HL-60/S4 treated with retinoic acid at 250 ng/mL for 4 days and 3 days (cell line): ENCODE data around the gene SPATA13.

Experiments used
- in situ Hi-C: fragments of 300-500 bp; cut with MboI; formaldehyde crosslinking; loops from 2 replicates; pipeline ENCODE4 v1.7.0; 2022; ENCODE audit warnings: low sequenced_read_pairs

SPATA13 gene

GRCh38 chr13:24141333-24141910 lies 19.1 kb upstream of the SPATA13 start:
- in situ Hi-C loops, result no loop called here

GRCh38 chr13:24142453-24142852 lies 18.1 kb upstream of the SPATA13 start:
- in situ Hi-C loops, result no loop called here

- in situ Hi-C loops, result no loop called here
Observed at GRCh38 chr13:24142886-24143285, 17.6 kb upstream of the SPATA13 start.

GRCh38 chr13:24145240-24145639 lies 15.3 kb upstream of the SPATA13 start:
- in situ Hi-C loops, result no loop called here

- in situ Hi-C loops, result no loop called here
Observed at GRCh38 chr13:24145674-24146073, 14.8 kb upstream of the SPATA13 start.

- in situ Hi-C loops, result no loop called here
Observed at GRCh38 chr13:24146961-24147569, 13.5 kb upstream of the SPATA13 start.

- in situ Hi-C loops, result no loop called here
Observed at GRCh38 chr13:24147570-24147963, 13.0 kb upstream of the SPATA13 start.

- in situ Hi-C loops, result no loop called here
Observed at GRCh38 chr13:24148414-24149235, 11.9 kb upstream of the SPATA13 start.

GRCh38 chr13:24149246-24150032 lies 11.1 kb upstream of the SPATA13 start:
- in situ Hi-C loops, result no loop called here

GRCh38 chr13:24150572-24150971 lies 9.9 kb upstream of the SPATA13 start:
- in situ Hi-C loops, result no loop called here

GRCh38 chr13:24151864-24152263 lies 8.7 kb upstream of the SPATA13 start:
- in situ Hi-C loops, result no loop called here

GRCh38 chr13:24152292-24153214 lies 8.0 kb upstream of the SPATA13 start:
- in situ Hi-C loops, result no loop called here

- in situ Hi-C loops, result no loop called here
Observed at GRCh38 chr13:24153347-24153746, 7.2 kb upstream of the SPATA13 start.

GRCh38 chr13:24153979-24154701 lies 6.4 kb upstream of the SPATA13 start:
- in situ Hi-C loops, result no loop called here

- in situ Hi-C loops, result no loop called here
Observed at GRCh38 chr13:24159357-24159756, 1.2 kb upstream of the SPATA13 start.

- in situ Hi-C loops, result no loop called here
Observed at GRCh38 chr13:24161010-24161775, 673 bp downstream of the SPATA13 start.

- in situ Hi-C loops, result no loop called here
Observed at GRCh38 chr13:24161980-24162525, 1.5 kb downstream of the SPATA13 start.

- in situ Hi-C loops, result no loop called here
Observed at GRCh38 chr13:24162604-24163003, 2.1 kb downstream of the SPATA13 start.

- in situ Hi-C loops, result no loop called here
Observed at GRCh38 chr13:24165746-24166145, 5.2 kb downstream of the SPATA13 start.
